Measurements from ENCODE around the gene GMNC. TPM values are rescaled to one million over a fixed set of nuclear protein-coding genes. Genes with fewer than 3 reads are reported as not detected.

The GMNC gene
- total RNA-seq, result not detected

GRCh38 chr3:190862209-190863118 is at the start of gene GMNC:
GMNC (minus strand) TSS chr3:190862694; CDS start chr3:190862615, 79 bp downstream.
- Histone ChIP-seq H3K4me3 (peak within 1 kb of the TSS; percentile 73 to 77 (median 74)), H3K4me1 (peaks cover 5 to 21% (median 10%) of the 10 kb centered on the region in 4 donors), H3K36me3 (no peaks in the 10 kb centered on the region), H3K27me3 (no peaks in the 10 kb centered on the region), H3K9me3 (no peaks in the 10 kb centered on the region), H3K27ac (replicated peaks in 1 of 4) (peak within 1 kb of the TSS; percentile 81 to 91 (median 88))
- intact Hi-C loops (cut with DNase I), result no loop called here
- peak; percentile 93 for DNase-seq (ENCODE audit: extremely low spot score)
- WGBS, result 9% methylated on average over 18 of the region's 58 CpGs
- TF ChIP-seq POLR2AphosphoS5 (IDR thresholded peaks at IDR 0.05), result peak; percentile 83 to 89
- no peak for TF ChIP-seq CTCF (IDR thresholded peaks at IDR 0.05)
- no peak for TF ChIP-seq EP300 (IDR thresholded peaks at IDR 0.05)
- TF ChIP-seq POLR2A (IDR thresholded peaks at IDR 0.05; ENCODE audit: low read depth), result no peak

GRCh38 chr3:190911382-190911781 is 48.9 kb upstream of the GMNC start:
- 63% methylated on average over 4 of the region's 4 CpGs for WGBS
- intact Hi-C loops (cut with DNase I), result no loop called here
- H3K9me3 ChIP-seq, result no peaks in the 10 kb centered on the region
- H3K36me3 ChIP-seq, result no peaks in the 10 kb centered on the region
- H3K27me3 ChIP-seq, result no peaks in the 10 kb centered on the region
- no peak for DNase-seq (ENCODE audit: extremely low spot score)
- H3K4me3 ChIP-seq, result no peak overlapping the region
- TF ChIP-seq POLR2AphosphoS5 (IDR thresholded peaks at IDR 0.05) (no peak), EP300 (IDR thresholded peaks at IDR 0.05) (no peak), CTCF (IDR thresholded peaks at IDR 0.05) (no peak), POLR2A (IDR thresholded peaks at IDR 0.05; ENCODE audit: low read depth) (no peak)
- H3K27ac ChIP-seq (replicated peaks in 1 of 4), result no peak overlapping the region
- no peaks in the 10 kb centered on the region for H3K4me1 ChIP-seq

- no peaks in the 10 kb centered on the region for H3K36me3 ChIP-seq
- DNase-seq (ENCODE audit: extremely low spot score), result no peak
- no peaks in the 10 kb centered on the region for H3K27me3 ChIP-seq
- TF ChIP-seq POLR2A (IDR thresholded peaks at IDR 0.05; ENCODE audit: low read depth) (no peak), EP300 (IDR thresholded peaks at IDR 0.05) (no peak), POLR2AphosphoS5 (IDR thresholded peaks at IDR 0.05) (no peak), CTCF (IDR thresholded peaks at IDR 0.05) (no peak)
- WGBS, result 87% methylated on average over 9 of the region's 9 CpGs
- intact Hi-C loops (cut with DNase I), result no loop called here
- no peak overlapping the region for H3K27ac ChIP-seq (replicated peaks in 1 of 4)
- no peaks in the 10 kb centered on the region for H3K4me1 ChIP-seq
- H3K9me3 ChIP-seq, result no peaks in the 10 kb centered on the region
- H3K4me3 ChIP-seq, result no peak overlapping the region
These were observed 47.4 kb upstream of the GMNC start for GRCh38 chr3:190909908-190910307.

GRCh38 chr3:190903156-190903555 is 40.7 kb upstream of the GMNC start:
- H3K4me1 ChIP-seq, result no peaks in the 10 kb centered on the region
- intact Hi-C loops (cut with DNase I), result no loop called here
- WGBS, result 46% methylated on average over 1 of the region's 1 CpG
- no peak overlapping the region for H3K27ac ChIP-seq (replicated peaks in 1 of 4)
- TF ChIP-seq EP300 (IDR thresholded peaks at IDR 0.05) (no peak), POLR2AphosphoS5 (IDR thresholded peaks at IDR 0.05) (no peak), CTCF (IDR thresholded peaks at IDR 0.05) (no peak), POLR2A (IDR thresholded peaks at IDR 0.05; ENCODE audit: low read depth) (no peak)
- no peaks in the 10 kb centered on the region for H3K27me3 ChIP-seq
- no peaks in the 10 kb centered on the region for H3K36me3 ChIP-seq
- H3K4me3 ChIP-seq, result no peak overlapping the region
- no peak for DNase-seq (ENCODE audit: extremely low spot score)
- peaks cover 0 to 7% (median 0%) of the 10 kb centered on the region in 4 donors for H3K9me3 ChIP-seq

Measured in esophagus muscularis mucosa (tissue), 4 donors.